ENCODE measurements around the gene RFX4. TPM values are rescaled to one million over a fixed set of nuclear protein-coding genes. Genes with fewer than 3 reads are reported as not detected.

RFX4 gene
- total RNA-seq, 1 experiment from 2014 or later, result not detected

- Histone ChIP-seq H3K36me3 (ENCODE audit: control insufficient read depth, insufficient read depth, low read length) (no peaks in the 10 kb centered on the region), H3K9me3 (ENCODE audit: control insufficient read depth, insufficient read depth, low read depth, low read length) (no peaks in the 10 kb centered on the region), H3K4me1 (ENCODE audit: control insufficient read depth, insufficient read depth, low read length) (no peaks in the 10 kb centered on the region), H3K4me3 (ENCODE audit: low read depth in 2 of 2, low read length in 2 of 2) (no peak overlapping the region), H3K27ac (ENCODE audit: low read length) (no peak overlapping the region), H3K27me3 (ENCODE audit: control insufficient read depth, insufficient read depth, low read length) (peaks cover 5% of the 10 kb centered on the region)
- no TSS peak for BruUV-seq (replicated peaks)
- ChIA-PET POLR2A (no interaction called here), CTCF (no interaction called here)
- ATAC-seq (no peak), DNase-seq (ENCODE audit: low read depth, low spot score) (no peak)
- in situ Hi-C loops (cut with HindIII; ENCODE audit: low pct_unique_long_range_greater_than_20kb, low sequenced_read_pairs), result no loop called here
- intact Hi-C loops (cut with micrococcal nuclease; ENCODE audit: unreplicated experiment), result no loop called here
- TF ChIP-seq CTCF (IDR thresholded peaks at IDR 0.05), result no peak
- TF ChIP-seq, protein P1, sequence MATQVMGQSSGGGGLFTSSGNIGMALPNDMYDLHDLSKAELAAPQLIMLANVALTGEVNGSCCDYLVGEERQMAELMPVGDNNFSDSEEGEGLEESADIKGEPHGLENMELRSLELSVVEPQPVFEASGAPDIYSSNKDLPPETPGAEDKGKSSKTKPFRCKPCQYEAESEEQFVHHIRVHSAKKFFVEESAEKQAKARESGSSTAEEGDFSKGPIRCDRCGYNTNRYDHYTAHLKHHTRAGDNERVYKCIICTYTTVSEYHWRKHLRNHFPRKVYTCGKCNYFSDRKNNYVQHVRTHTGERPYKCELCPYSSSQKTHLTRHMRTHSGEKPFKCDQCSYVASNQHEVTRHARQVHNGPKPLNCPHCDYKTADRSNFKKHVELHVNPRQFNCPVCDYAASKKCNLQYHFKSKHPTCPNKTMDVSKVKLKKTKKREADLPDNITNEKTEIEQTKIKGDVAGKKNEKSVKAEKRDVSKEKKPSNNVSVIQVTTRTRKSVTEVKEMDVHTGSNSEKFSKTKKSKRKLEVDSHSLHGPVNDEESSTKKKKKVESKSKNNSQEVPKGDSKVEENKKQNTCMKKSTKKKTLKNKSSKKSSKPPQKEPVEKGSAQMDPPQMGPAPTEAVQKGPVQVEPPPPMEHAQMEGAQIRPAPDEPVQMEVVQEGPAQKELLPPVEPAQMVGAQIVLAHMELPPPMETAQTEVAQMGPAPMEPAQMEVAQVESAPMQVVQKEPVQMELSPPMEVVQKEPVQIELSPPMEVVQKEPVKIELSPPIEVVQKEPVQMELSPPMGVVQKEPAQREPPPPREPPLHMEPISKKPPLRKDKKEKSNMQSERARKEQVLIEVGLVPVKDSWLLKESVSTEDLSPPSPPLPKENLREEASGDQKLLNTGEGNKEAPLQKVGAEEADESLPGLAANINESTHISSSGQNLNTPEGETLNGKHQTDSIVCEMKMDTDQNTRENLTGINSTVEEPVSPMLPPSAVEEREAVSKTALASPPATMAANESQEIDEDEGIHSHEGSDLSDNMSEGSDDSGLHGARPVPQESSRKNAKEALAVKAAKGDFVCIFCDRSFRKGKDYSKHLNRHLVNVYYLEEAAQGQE (IDR thresholded peaks at IDR 0.05; ENCODE audit: insufficient read depth in 1 of 2, low read depth in 2 of 2, low read length in 1 of 2), result no peak
- no peak for TF ChIP-seq POLR2AphosphoS5 (IDR thresholded peaks at IDR 0.05; ENCODE audit: low read depth, low read length)
- TF ChIP-seq SIN3A (IDR thresholded peaks at IDR 0.05; ENCODE audit: borderline replicate concordance, insufficient read depth, low read depth, low read length), result no peak
- TF ChIP-seq TCF7L2 (IDR thresholded peaks at IDR 0.05; ENCODE audit: low read depth, low read length), result no peak
These were observed 123.2 kb downstream of the RFX4 start for GRCh38 chr12:106705971-106706370.

DNA sequence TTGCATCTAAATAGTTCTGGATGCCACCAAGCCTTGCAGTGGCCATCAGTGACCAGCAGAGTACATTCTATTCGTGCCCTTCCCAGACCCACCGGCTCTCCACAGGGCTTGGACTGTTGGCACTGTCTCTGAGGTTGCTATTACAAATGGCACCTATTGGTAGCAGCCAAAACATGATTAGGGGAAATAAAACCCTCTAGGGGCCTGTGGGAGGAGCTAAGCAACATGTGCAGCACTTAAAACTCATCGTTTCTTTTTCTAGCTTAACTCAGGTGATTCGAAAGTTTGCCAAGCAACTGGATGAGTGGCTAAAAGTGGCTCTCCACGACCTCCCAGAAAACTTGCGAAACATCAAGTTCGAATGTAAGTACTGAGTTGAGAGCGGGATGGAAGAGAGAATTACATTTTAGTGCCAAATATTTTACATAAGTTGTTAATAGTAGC lies 126.3 kb downstream of the RFX4 start:
- BruUV-seq (replicated peaks), result no TSS peak
- no peak for DNase-seq (ENCODE audit: low read depth, low spot score)
- CTCF ChIA-PET, result no interaction called here

More for the DNA sequence above, 126.3 kb downstream of the RFX4 start:
- Histone ChIP-seq H3K9me3 (ENCODE audit: control insufficient read depth, insufficient read depth, low read depth, low read length) (no peaks in the 10 kb centered on the region), H3K36me3 (ENCODE audit: control insufficient read depth, insufficient read depth, low read length) (no peaks in the 10 kb centered on the region), H3K27ac (ENCODE audit: low read length) (no peak overlapping the region), H3K27me3 (ENCODE audit: control insufficient read depth, insufficient read depth, low read length) (peaks cover 5% of the 10 kb centered on the region), H3K4me3 (ENCODE audit: low read depth in 2 of 2, low read length in 2 of 2) (no peak overlapping the region), H3K4me1 (ENCODE audit: control insufficient read depth, insufficient read depth, low read length) (no peaks in the 10 kb centered on the region)
- TF ChIP-seq SIN3A (IDR thresholded peaks at IDR 0.05; ENCODE audit: borderline replicate concordance, insufficient read depth, low read depth, low read length) (no peak), TCF7L2 (IDR thresholded peaks at IDR 0.05; ENCODE audit: low read depth, low read length) (no peak), CTCF (IDR thresholded peaks at IDR 0.05) (no peak), POLR2AphosphoS5 (IDR thresholded peaks at IDR 0.05; ENCODE audit: low read depth, low read length) (no peak)
- TF ChIP-seq, protein P1 (IDR thresholded peaks at IDR 0.05; ENCODE audit: insufficient read depth in 1 of 2, low read depth in 2 of 2, low read length in 1 of 2), result no peak
- peak; percentile 34; the same call in 1 of the 2 replicates for ATAC-seq
- in situ Hi-C loops (cut with HindIII; ENCODE audit: low pct_unique_long_range_greater_than_20kb, low sequenced_read_pairs), result no loop called here
- POLR2A ChIA-PET, result no interaction called here
- intact Hi-C loops (cut with micrococcal nuclease; ENCODE audit: unreplicated experiment), result no loop called here

Measured in Panc1 (cell line).